ENCODE results near the gene POLR3E.

Gene POLR3E

DNA sequence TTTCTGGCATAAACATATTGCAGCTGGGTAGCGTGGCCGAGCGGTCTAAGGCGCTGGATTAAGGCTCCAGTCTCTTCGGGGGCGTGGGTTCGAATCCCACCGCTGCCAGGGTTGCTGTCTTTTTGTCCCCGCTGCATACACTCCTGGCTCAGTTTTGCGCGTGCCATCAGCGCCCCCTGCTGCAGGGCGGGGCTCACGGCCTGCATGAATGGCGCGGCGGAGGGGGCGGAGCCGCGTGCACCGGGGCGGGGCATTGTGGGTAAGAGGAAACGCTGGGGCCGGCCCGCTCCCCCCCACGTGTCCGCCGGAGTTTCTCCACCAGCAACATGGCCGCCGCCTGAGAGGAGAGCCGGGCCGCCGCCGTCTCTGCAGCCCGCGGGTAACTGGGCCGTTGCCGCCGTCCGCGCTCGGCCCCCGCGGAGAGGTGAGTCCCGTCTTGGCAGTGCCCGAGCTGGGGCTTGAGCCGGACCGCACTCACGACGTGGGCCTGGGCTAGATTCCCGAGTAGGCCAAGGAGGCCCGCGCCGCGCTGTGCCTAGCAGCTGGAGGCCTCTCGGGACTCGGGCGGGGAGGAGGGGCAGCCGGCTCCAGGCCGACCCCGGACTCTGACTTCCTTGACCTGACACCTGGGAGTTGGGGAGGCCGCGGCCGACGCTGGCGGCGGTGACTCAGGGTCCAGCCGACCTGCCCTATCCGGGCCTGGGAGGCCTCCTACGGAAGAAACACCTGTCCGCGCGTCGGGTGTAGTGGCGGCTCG is at the start of gene POLR3E:
Gene POLR3E, plus strand, starts transcription at position 296 of the 757 bp plus-strand sequence. CDS start 5,560 bp downstream, outside the sequence.
- H3K4me3 ChIP-seq (ENCODE audit: low read length): peak within 1 kb of the TSS; percentile 93
- TF ChIP-seq ZNF274 (IDR thresholded peaks at IDR 0.05; ENCODE audit: low read depth, low read length): no peak

DNA sequence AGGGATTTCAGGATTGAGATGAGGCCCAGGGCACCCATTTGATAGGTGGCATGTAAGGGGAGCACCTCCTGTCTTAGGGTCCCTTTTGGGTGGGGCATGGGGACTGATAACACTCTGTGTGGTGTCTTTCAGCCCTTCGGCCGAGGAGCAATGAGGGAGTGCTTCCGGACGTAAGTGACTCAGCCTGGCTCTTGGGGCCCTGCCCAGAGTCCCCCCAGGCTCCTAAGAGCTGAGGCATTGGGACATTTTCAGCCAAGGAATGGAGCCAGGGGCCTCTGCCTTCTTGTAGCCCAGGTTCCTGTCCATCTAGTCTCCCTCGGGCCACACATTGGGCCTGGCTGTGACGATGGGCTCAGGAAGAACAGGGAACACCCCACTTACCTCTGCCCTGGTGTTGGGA is 46.7 kb upstream of the POLR3E start:
- TF ChIP-seq ZNF274 (IDR thresholded peaks at IDR 0.05; ENCODE audit: low read depth, low read length): no peak
- H3K4me3 ChIP-seq (ENCODE audit: low read length): no peak overlapping the region

DNA sequence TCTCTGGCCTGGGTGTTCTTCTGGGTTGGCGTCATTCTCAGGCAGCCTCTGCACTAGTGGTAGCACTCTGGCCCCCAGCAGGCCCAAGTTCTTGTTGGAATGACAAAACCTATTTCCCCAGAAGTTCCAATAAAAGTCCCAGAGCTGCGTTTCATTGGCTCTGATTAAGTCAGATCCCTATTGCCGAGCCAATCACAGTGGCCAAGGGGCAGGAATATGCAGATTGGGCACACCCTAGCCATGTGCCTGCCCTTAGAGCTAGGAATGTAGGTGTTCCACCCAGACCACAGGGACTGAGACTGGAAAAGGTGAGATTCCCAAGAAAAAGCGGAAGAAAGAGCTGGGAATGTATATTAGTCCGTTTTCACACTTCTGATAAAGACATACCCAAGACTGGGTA is 44.9 kb upstream of the POLR3E start:
- TF ChIP-seq ZNF274 (IDR thresholded peaks at IDR 0.05; ENCODE audit: low read depth, low read length): no peak
- no peak overlapping the region for H3K4me3 ChIP-seq (ENCODE audit: low read length)

DNA sequence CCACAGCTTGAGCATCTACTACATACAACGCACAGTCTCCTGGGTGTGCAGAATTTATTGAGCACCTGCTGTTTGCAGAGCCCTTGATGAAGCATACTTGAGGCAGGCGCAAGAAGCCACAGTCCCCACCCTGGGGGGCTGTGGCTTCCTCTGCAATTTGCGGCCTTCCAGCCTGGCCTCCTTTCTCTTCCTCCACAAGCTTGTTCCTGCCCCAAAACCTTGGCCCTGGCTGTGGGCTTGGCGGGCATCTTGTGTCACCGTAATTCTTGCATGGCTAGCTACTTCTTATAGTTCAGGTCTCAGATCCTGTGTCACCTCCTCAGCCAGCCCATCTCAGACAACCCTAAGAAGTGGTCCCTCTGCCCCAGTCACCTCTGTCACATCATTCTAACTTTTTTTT is 43.9 kb upstream of the POLR3E start:
- no peak for TF ChIP-seq ZNF274 (IDR thresholded peaks at IDR 0.05; ENCODE audit: low read depth, low read length)
- H3K4me3 ChIP-seq (ENCODE audit: low read length): no peak overlapping the region

GRCh38 chr16:22255335-22255734 is 41.9 kb upstream of the POLR3E start:
- no peak for TF ChIP-seq ZNF274 (IDR thresholded peaks at IDR 0.05; ENCODE audit: low read depth, low read length)

DNA sequence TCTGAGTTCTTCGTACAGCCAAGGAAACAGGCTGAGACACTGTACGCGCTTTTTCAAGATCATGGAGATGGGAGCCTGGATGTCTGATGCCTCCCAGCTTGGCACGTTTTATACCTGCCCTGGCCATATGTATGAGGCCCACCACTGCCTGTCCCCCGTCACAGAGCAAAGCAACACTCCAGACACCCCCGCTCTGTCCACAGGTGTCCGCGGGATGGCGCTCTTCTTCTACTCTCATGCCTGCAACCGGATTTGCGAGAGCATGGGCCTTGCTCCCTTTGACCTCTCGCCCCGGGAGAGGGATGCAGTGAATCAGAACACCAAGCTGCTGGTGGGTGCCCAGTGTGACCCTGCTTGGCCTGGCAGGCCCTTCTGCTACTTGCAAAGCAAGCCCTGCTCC is 39.8 kb upstream of the POLR3E start:
- no peak for TF ChIP-seq ZNF274 (IDR thresholded peaks at IDR 0.05; ENCODE audit: low read depth, low read length)
- H3K4me3 ChIP-seq (ENCODE audit: low read length): no peak overlapping the region

More at GRCh38 chr16:22255335-22255734, 41.9 kb upstream of the POLR3E start:
- H3K4me3 ChIP-seq (ENCODE audit: low read length): no peak overlapping the region

GRCh38 chr16:22260490-22260889 is 36.7 kb upstream of the POLR3E start:
- H3K4me3 ChIP-seq (ENCODE audit: low read length): no peak overlapping the region
- no peak for TF ChIP-seq ZNF274 (IDR thresholded peaks at IDR 0.05; ENCODE audit: low read depth, low read length)

DNA sequence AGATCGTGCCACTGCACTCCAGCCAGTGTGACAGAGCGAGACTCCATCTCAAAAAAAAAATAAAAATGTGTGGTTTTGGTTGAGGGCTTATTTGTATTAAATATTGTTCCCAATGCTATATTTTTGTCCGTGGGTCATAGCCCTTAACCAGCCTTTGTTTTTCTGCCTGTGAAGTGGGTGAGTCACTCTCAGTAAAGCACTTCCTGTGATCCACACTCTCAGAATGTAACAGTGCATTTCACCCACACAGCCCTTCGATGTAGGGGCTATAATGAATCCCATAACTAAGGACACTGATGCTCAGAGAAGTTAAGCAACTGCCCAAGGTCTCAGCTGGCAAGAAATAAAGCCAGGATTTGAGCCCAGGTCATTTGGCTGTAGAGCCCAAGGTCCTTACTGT is 34.7 kb upstream of the POLR3E start:
- TF ChIP-seq ZNF274 (IDR thresholded peaks at IDR 0.05; ENCODE audit: low read depth, low read length): no peak

GRCh38 chr16:22264786-22265185 is 32.4 kb upstream of the POLR3E start:
- TF ChIP-seq ZNF274 (IDR thresholded peaks at IDR 0.05; ENCODE audit: low read depth, low read length): no peak
- no peak overlapping the region for H3K4me3 ChIP-seq (ENCODE audit: low read length)

More for the DNA sequence above, 34.7 kb upstream of the POLR3E start:
- H3K4me3 ChIP-seq (ENCODE audit: low read length): no peak overlapping the region

- no peak overlapping the region for H3K4me3 ChIP-seq (ENCODE audit: low read length)
- TF ChIP-seq ZNF274 (IDR thresholded peaks at IDR 0.05; ENCODE audit: low read depth, low read length): no peak
Observed at GRCh38 chr16:22265351-22265750, 31.9 kb upstream of the POLR3E start.

DNA sequence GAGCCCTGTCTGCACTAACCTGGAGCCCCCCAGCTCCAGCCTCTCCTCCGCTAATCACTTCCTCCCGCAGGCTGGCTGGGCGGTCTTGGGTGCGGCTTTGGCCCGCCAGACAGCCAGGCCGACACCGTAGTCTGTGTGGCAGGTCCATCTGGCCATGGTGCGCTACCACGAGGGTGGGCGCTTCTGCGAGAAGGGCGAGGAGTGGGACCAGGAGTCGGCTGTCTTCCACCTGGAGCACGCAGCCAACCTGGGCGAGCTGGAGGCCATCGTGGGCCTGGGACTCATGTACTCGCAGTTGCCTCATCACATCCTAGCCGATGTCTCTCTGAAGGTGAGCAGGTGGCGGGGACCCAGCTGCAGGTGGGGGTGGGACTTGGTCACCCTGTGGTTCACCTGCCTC is 30.7 kb upstream of the POLR3E start:
- no peak overlapping the region for H3K4me3 ChIP-seq (ENCODE audit: low read length)

DNA sequence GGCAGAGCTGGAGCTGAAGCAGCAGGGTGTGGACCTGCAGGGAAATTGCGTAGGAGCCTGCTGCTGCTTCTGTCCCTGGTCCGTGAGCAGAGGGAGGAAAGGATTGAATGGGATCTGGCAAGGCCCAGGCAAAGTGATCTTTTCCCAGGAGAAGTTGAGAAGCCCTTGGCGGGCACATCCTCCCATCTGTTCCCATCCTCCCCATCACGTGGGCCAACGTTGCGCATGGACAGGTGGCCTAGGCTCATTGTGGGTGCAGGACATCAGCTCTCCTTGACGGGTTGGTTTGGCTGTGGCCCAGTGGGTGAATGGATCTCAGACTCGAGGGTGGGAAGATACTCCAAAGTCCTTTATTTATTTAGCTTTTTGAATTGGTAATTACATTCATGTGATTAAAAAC is 29.4 kb upstream of the POLR3E start:
- no peak overlapping the region for H3K4me3 ChIP-seq (ENCODE audit: low read length)
- TF ChIP-seq ZNF274 (IDR thresholded peaks at IDR 0.05; ENCODE audit: low read depth, low read length): no peak

More for the DNA sequence above, 30.7 kb upstream of the POLR3E start:
- no peak for TF ChIP-seq ZNF274 (IDR thresholded peaks at IDR 0.05; ENCODE audit: low read depth, low read length)

DNA sequence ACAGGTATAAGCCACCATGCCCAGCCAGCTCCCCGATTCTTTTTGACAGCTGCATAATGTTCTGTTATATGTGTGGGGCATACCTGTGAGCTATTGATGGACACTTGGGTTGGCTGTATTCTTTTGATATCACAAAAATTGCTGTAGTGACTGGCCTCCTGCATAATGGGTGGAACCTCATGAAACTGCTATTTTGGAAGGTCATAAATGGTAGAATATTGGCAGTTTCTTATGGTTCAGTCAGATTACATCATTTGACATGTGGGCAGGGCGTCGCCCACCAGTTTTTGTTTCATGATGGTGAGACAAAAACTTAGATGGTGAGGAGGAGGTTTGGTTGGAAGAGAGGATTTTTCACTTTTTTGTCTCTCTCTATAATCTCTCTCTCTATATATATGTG is 26.7 kb upstream of the POLR3E start:
- H3K4me3 ChIP-seq (ENCODE audit: low read length): no peak overlapping the region
- no peak for TF ChIP-seq ZNF274 (IDR thresholded peaks at IDR 0.05; ENCODE audit: low read depth, low read length)

- no peak overlapping the region for H3K4me3 ChIP-seq (ENCODE audit: low read length)
- no peak for TF ChIP-seq ZNF274 (IDR thresholded peaks at IDR 0.05; ENCODE audit: low read depth, low read length)
Observed at GRCh38 chr16:22272870-22273650, 24.1 kb upstream of the POLR3E start.

GRCh38 chr16:22274916-22275315 is 22.3 kb upstream of the POLR3E start:
- H3K4me3 ChIP-seq (ENCODE audit: low read length): no peak overlapping the region
- no peak for TF ChIP-seq ZNF274 (IDR thresholded peaks at IDR 0.05; ENCODE audit: low read depth, low read length)
